HG03558 (cell line): ENCODE measurements around the gene WDR93.
"Not testable (repeated sequence)": the region's sequence is repeated elsewhere in the genome, so short reads cannot be mapped to it uniquely, and the experiment has no call there.

ENCODE experiments used
- ATAC-seq: cut with Tn5 transposase; IDR thresholded peaks from one replicate; pipeline ENCODE4 v1.9.1; 2021; ENCODE audit warnings: moderate number of reproducible peaks; ENCODE audit not compliant: unreplicated experiment; ENCODE audit errors: extremely low read depth

WDR93 gene

DNA sequence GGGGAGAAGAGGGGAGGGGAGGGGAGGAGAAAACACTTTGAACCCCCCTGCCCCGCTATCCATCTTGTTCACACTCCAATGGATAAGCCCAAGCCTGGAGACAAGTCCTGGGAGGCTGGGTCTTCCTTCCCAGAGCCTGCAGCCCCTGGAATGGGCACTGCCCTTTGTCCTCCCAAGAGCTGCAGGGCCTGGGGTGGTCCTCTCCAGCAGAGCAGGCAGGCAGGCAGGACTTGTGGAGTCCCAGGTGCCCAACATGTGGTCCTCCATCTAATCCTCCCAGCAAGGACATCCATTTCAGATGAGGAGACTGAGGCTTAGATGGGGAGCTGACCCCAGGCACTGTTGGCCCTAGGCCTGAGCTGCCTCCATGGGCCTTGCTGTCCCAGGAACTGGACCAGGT, 75.1 kb downstream of the WDR93 start:
- no peak for ATAC-seq

DNA sequence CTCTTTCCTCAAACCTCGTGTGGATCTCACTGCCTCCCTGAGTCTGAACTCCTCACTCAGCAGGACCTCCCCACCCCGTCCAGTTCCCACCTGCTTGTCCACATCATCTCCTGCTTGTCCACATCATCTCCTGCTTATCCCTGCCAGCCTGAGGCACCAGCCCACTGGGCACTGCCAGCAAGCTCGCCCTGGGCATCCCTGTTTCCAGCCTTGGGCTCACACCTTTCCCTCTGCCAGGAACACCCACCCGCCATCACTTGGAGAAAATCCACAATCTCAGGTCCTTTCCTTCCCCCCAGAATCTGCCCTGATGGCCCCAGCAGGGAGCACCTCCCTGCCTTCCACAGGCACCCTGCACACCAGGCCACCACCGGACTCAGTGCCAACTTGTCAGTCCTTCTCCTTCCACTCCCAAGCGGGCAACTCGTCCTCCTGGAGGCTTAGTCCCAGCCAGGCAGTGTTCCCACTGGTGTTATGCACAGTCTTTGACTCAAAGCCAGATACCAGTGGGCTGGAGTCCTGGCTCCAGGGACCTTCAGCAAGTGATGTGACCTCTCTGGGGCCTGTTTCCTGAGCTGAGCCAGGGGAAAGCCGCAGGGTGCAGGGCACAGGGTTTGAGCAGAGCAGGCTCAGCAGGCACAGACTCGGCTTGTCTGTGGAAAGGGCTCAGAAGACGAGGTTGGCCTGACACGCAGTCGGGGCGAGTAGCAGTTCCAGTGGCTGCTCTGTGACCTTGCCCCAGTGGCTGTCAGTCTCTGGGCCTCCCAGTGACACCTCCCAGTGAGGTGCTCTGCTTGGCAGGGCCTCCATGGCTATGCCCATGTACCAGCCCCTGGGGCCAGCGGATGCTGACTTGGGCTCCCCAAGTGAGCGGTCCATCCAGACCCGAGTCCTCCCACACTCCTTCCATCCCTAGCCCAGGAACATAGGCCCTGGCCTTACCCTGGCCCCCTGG, 76.0 kb downstream of the WDR93 start:
- no peak for ATAC-seq

DNA sequence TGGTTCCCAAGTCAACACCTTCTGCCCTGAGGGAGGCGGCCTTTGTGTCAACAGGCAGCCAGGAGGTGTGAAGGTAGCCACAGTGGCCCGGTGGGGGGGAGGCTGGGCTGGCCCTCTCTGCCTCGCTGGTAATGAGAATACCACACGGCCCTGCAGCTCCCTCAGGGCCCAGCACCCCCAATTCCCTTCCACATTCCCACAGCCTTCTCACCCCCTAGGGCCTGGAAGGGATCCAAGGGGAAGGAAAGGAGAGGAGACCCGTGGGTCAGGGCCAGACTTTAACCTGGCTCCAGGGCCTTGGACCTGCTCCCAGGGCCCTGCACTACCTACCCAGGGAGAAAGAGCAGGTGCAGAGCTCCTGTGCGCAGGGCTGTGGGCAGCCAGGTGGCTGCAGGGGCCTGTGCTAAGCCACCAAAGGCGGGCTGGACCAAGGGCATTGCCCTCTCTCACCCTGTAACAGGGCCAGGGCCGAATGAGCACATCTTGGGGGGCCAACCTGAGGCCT, 76.9 kb downstream of the WDR93 start:
- ATAC-seq = no peak

DNA sequence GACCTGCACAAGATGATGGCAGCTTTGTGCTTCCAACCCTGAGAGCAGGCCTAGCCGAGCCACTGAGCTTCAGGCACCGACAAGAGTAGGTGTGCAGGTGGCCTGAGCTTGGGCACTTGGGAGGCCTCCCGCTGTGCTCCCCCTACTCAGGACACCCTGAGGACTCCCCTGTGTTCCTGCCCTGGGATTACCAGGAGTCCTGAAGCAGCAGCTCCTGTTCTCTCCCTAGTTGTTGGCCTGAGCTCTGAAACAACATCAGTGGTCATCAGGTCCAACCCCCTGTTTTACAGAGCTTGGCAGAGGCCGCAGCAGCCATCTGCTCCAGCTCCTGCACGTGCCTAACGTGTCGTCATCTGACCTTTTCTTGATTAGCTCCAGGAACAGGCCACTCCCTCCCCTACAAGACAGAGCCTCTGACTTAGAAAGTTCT, 77.5 kb downstream of the WDR93 start:
- ATAC-seq = no peak

DNA sequence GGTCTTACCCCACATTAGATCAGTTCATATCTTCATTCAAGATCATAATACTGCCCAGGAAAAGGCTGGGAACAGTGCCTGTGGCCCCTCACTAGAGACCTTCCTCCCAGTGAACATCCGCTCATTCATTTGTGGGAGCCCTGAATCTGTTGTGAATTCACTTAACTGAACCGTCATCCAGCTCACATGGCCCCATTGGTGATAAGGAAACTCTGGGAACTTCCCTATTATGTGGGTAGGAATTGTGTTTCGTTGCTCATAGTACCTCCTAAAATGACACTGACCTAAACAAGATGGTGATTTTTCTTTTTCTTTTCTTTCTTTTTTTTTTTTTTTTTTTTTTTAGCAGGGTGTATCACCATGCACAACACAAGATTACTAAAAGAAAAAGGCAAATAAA, 78.8 kb downstream of the WDR93 start:
- ATAC-seq = no peak

DNA sequence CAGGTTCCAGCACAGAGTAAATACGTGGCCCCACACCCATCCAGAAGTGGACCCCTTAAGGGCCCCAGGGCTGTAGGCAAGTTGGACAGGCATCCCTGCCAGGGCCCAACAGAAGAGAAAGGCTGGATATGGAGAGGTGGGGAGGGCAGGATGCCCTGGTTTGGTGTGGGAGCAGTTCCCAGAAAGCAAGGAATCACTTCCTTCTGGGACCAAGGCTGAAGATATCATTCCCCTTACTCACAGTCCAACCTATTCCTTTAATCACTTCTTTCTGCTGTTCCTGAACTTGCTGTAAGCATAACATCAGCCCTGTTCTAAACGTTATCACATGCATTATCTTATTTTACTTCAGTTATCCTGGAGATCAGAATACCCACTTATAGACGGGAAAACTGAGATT, 79.4 kb downstream of the WDR93 start:
- ATAC-seq = no peak

DNA sequence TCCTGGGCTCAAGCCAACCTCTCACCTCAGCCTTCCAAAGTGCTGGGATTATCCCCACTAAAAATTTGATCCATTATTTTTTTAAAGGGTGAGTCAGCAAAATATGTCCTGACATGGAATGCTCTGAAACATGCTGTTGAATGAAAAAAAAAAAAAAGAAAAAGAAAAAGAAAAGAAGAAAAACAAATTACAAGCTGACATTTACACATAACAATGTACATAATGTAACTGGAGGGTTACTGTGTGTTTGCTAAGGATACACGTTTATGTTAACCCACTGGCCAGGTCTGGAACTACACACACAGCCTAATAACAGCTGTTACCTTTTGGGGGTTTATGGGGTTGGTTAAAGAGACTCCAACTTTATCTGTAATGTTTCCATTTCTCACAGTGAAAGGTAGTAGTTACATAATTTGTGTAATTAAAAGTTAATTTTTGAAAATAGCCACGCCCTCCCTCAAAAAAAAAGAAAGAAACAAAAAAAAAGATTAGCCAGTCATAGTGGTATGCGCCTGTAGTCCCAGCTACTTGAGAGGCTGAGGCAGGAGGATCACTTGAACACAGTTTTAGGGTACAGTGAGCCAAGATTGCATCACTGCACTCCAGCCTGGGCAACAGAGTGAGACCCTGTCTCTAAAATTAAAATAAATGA, 82.4 kb downstream of the WDR93 start:
- no peak for ATAC-seq

DNA sequence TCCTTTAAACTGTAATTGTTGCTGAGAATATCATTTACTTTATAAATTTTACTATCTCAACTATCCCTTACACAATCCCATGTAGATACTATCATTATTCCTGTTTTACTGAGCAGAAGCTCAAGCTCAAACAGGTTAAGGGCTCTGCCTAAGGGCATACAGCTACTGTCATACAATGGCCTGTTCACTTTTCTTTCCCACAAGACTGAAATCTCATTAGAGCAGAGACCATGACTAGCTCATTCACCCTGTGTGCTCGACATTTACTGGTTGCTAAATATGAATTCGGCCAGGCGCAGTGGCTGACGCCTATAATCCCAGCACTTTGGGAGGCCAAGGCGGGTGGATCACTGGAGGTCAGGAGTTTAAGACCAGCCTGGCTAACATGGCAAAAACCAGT, 83.9 kb downstream of the WDR93 start:
- ATAC-seq = no peak

DNA sequence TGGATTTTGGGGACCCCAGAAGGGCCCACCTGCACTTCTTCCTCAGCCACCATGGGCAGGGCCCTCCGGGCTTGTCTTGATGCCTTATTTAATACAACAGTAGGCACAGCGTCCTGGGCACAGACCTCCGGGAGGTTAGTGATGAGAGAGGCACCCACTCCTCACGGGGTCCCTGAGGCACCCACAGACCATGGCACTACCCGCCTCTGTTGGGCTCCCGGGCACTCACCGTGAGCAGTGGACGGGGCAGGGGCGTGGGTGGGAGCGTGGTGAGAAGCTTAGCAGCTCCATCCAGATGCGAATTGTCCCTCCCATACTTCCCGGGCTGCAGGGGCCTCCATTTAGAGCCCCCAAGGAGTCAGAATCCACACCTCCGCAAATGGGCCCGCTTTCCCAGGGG, 85.2 kb downstream of the WDR93 start:
- ATAC-seq = no peak

DNA sequence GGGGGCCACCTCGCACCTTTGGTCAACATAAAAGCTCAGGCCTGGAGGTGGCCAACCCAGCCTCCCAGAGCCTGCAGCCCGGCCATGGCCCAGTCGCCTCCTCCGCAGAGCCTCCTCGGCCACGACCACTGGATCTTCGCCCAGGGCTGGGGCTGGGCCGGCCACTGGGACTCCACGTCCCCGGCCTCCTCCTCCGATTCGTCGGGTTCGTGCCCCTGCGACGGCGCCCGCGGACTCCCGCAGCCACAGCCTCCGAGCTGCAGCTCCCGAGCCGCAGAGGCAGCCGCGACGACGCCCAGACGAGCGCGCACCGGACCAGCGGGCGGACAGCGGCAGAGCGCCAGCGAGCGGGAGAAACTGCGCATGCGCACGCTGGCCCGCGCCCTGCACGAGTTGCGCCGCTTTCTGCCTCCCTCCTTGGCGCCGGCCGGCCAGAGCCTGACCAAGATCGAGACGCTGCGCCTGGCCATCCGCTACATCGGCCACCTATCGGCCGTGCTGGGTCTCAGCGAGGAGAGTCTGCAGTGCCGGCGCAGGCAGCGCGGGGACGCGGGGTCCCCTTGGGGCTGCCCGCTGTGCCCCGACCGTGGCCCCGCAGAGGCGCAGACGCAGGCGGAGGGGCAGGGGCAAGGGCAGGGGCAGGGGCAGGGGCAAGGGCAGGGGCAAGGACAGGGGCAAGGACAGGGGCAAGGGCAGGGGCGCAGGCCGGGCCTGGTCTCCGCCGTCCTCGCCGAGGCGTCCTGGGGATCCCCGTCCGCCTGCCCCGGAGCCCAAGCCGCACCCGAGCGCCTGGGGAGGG, 85.9 kb downstream of the WDR93 start, which contains the start of gene MESP2:
Gene MESP2, plus strand, starts transcription at position 59 of the 799 bp plus-strand sequence. Its CDS starts 26 bp downstream, at position 85.
- ATAC-seq = no peak

DNA sequence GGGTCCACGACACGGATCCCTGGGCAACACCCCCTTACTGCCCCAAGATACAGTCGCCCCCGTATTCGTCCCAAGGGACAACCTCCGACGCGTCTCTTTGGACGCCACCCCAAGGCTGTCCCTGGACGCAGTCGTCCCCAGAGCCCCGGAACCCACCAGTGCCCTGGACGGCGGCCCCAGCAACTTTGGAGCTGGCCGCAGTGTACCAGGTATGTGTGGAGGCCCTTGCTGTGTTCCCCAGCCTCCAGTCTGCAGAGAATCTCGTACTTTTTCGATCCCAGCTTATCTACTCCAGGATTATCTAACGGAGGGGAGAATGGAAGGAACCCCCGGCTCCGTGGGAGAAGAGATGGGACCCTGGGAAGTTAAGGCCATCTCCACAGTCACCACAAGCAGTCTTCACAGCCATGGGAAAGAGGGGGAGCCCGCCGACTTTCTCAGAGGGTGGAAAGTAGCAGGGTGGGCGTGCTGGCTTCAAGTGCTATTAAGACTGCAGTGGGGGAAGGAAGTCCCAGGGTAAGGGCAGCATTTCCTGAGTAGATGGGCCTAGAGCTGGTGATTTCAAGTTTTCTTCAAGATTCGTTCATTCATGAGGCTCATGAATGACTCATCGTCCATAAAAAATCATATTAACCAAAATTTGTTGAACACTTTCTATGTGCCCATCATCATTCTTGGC, 86.6 kb downstream of the WDR93 start:
- ATAC-seq = no peak

DNA sequence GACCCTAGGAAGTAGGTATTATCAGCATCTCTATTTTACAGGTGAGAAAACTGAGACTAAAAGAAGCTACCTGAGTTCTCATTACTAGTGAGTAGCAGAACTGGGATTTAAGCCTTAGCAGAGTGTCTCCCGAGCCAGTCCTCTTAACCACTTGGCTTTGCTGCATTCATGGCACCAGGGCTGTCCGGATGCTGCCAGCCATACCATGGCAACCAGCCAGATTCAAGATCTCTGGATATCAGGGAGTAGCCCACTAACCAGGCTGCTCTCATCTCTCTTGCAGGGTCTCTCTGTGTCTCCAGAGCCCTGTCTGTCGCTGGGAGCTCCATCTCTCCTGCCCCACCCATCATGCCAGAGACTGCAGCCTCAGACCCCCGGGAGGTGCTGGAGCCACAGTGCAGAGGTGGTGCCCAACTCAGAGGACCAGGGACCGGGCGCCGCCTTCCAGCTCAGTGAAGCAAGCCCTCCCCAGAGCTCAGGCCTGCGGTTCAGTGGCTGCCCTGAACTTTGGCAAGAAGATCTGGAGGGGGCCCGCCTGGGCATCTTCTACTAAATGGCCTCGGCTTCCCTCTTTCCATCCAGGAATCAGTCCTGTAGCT, 87.3 kb downstream of the WDR93 start:
- ATAC-seq = no peak

DNA sequence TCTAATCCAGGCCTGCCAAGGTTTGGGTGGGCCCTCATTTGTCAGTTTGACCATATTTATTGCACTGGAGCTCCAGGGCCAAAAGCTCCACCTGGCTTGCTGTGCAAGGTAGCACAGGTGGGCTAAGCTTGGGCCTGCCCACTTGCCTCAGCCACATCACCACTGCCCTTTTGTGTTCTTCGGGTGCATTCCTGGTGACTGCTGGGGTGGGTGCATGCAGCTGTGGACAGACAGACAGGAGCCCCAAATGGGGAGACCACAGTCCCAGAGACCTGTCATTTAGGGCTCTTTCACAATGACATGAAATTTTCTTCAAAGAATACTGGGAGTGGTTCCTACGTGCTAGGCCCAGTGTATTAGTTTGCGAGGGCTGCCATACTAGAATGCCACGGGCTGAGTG, 88.2 kb downstream of the WDR93 start:
- ATAC-seq = no peak

DNA sequence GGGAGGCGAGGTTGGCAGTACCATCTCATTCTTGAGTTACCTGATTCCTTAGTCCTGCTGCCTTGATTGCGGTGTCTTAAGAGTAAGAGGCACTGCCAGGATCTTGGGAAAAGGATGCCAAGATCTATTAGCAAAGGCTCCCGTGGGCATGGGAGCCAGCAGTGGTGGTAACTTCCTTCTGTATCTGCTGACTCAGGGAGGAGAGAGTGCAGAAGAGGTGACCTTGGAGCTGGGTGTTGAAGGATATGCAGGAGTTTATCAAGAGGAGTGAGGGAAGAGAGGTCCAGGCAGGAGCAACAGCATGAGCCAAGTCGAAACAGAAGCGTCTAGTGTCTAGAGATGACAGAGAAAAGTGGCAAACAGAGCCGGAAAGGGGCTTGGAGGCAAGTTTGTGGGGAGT, 90.0 kb downstream of the WDR93 start:
- no peak for ATAC-seq

DNA sequence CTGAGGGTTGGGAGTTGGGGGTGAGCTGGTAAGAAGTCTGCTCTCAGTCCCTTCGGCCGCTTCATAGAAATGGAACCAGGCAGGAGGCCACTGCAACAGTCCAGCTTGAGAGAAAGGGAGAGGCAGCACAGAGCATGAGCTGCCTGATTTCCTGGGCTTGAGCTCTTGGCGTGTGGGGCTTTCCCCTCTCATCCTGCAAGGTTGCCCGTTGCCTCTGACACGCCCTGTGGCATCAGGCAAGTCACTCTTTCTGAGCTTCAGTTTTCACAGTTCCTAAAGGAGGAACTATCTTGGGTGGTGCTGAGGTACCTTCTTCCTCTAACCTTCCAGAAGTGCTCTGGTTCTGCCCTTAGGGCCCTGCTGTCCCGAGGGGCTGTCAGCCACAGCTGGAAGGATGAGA, 90.4 kb downstream of the WDR93 start:
- ATAC-seq = no peak

DNA sequence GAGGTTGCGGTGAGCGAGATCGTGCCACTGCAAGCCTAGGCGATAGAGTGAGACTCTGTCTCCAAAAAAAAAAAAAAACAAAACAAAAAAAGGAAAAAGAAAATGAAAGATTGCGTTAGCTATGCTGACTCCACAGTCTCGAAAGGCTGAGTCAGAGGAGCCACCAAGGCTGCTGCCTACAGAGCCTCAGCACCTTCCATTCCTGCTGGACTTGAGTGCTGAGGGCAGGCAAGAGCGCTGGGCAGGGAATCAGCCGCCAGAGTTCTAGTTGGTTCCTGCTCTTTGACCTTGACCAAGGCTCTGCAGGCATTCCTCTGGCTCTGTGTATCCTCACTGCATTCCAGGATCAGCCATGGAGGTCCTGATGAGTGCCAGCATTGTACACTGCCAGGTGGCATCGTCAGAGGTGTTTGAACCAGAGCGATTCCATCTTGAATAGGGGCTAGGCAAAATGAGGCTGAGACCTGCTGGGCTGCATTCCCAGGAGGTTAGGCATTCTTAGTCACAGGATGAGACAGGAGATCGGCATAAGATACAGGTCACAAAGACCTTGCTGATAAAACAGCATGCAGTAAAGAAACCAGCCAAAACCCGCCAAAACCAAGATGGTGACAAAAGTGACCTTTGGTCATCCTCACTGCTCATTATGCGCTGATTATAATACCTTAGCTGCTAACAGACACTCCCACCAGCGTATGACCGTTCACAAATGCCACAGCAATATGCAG, 91.4 kb downstream of the WDR93 start:
- ATAC-seq = no peak

DNA sequence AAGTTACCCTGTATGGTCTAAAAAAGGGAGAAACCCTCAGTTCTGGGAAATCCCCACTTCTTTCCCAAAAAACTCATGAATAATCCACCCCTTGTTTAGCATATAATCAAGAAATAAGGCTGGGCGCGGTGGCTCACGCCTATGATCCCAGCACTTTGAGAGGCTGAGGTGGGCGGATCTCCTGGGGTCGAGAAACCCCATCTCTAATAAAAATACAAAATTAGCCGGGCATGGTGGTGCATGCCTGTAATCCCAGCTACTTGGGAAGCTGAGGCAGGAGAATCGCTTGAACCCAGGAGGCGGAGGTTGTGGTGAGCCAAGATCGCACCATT, 92.0 kb downstream of the WDR93 start:
- ATAC-seq = not testable (repeated sequence)

DNA sequence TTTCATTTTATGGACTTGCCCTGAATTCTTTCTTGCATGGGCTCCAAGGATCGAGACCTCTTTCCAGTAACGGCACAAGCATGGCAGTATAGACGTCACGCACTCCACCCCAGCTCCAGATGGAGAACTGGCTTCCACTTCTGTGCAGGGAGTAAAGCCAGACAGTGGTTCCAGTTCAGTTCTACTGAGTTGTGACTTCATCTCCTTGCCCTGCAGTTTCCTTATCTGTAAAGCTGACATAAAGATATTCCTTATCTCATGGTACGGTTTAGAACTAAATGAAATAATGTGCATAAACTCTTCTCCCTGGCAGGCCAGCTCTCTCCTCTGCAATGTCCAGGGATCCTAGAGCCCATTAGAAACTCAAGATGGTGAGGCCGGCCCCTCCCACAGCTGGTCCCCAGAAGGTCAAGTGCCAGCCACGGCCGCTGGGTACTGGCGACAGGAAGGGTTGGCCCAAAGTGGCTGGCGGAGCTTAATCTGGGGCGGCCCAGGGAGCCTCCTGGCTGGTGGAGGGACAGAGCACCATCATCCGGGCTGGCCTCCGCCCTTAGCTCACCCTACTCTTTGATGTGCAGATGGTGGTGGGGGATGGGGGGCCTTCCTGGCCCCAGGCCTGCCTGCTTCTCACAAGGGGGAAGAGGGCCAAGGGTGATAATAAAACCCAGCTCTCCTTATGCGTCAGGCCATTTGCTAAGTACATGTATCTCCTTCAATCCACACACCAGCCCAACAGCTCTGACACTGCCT, 92.7 kb downstream of the WDR93 start:
- no peak for ATAC-seq
